ENCODE results near the gene FAM163A.

The FAM163A gene

GRCh38 chr1:179760521-179760920 is 17.4 kb downstream of the FAM163A start:
- Histone ChIP-seq H3K9ac (ENCODE audit: low read length) (no peak overlapping the region), H3K36me3 (ENCODE audit: control insufficient read depth, insufficient read depth, low read length) (no peaks in the 10 kb centered on the region), H3K4me3 (ENCODE audit: low read length) (no peak overlapping the region), H3K4me1 (ENCODE audit: control insufficient read depth, insufficient read depth, low read length) (no peaks in the 10 kb centered on the region), H3K27ac (ENCODE audit: low read depth, low read length) (no peak overlapping the region), H3K27me3 (ENCODE audit: control insufficient read depth, insufficient read depth, low read length) (peaks cover 3% of the 10 kb centered on the region)

DNA sequence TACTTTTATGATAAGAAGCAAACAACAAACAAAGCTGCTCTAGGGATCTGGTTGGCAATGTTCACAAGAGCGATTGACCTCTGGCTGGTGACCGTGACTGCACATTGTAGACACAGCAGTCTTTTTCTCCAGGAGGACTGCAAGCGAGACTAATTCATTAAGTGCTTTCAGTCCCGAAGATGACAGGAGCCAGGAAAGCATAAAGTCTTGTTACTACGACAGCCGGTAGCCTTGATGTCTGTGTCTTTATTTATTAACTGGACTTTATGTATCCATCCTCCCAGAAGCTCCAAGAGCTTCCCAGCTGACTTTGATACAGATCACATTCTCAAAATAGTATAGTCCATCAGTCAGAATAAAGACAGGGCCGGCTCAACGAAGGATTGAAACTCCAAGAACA is 18.2 kb downstream of the FAM163A start:
- Histone ChIP-seq H3K4me3 (ENCODE audit: low read length) (no peak overlapping the region), H3K4me1 (ENCODE audit: control insufficient read depth, insufficient read depth, low read length) (no peaks in the 10 kb centered on the region), H3K9ac (ENCODE audit: low read length) (no peak overlapping the region), H3K27me3 (ENCODE audit: control insufficient read depth, insufficient read depth, low read length) (peaks cover 3% of the 10 kb centered on the region), H3K27ac (ENCODE audit: low read depth, low read length) (no peak overlapping the region), H3K36me3 (ENCODE audit: control insufficient read depth, insufficient read depth, low read length) (no peaks in the 10 kb centered on the region)

GRCh38 chr1:179761846-179762640 is 19.0 kb downstream of the FAM163A start:
- H3K27ac ChIP-seq (ENCODE audit: low read depth, low read length): no peak overlapping the region
- peaks cover 3% of the 10 kb centered on the region for H3K27me3 ChIP-seq (ENCODE audit: control insufficient read depth, insufficient read depth, low read length)
- H3K36me3 ChIP-seq (ENCODE audit: control insufficient read depth, insufficient read depth, low read length): no peaks in the 10 kb centered on the region
- no peaks in the 10 kb centered on the region for H3K4me1 ChIP-seq (ENCODE audit: control insufficient read depth, insufficient read depth, low read length)
- H3K9ac ChIP-seq (ENCODE audit: low read length): no peak overlapping the region
- no peak overlapping the region for H3K4me3 ChIP-seq (ENCODE audit: low read length)

DNA sequence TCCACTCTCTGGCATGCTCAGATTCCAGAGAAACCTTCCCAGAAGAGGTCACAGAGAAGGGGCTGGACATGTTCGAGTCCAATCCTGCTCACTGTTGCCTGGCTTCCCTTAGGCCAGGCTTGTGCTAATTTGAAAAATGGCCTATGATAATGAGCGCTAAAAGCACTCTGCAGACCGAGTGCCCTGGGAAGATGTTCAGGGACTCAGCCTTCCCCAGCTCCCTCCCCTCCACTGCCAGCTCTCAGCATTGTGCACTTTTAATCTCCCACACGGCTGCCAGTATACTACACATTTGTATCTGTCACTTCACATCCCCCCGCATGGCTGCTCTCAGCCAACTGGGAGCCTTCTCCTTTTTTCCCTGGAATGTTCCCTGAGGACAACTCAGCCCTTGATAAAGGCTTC is 24.1 kb downstream of the FAM163A start:
- no peak overlapping the region for H3K4me3 ChIP-seq (ENCODE audit: low read length)
- H3K9ac ChIP-seq (ENCODE audit: low read length): no peak overlapping the region
- no peaks in the 10 kb centered on the region for H3K36me3 ChIP-seq (ENCODE audit: control insufficient read depth, insufficient read depth, low read length)
- no peaks in the 10 kb centered on the region for H3K27me3 ChIP-seq (ENCODE audit: control insufficient read depth, insufficient read depth, low read length)
- no peak overlapping the region for H3K27ac ChIP-seq (ENCODE audit: low read depth, low read length)
- H3K4me1 ChIP-seq (ENCODE audit: control insufficient read depth, insufficient read depth, low read length): no peaks in the 10 kb centered on the region

DNA sequence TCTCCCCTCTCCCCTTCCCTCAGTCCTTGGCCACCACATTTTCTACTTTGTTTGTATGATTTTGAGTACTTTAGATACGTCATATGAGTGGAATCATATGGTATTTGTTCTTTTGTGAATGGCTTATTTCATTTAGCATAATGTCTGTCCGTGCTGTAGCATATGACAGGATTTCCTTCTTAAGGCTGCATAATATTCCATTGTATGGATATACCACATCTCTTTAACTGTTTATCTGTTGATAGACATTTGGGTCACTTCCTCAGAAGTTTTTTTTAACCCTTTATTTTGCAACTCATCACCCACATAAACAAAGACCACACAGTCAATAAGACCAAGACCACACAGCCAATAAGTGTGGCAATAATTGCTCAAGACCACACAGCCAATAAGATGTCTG is 24.9 kb downstream of the FAM163A start:
- no peak overlapping the region for H3K27ac ChIP-seq (ENCODE audit: low read depth, low read length)
- no peaks in the 10 kb centered on the region for H3K4me1 ChIP-seq (ENCODE audit: control insufficient read depth, insufficient read depth, low read length)
- H3K27me3 ChIP-seq (ENCODE audit: control insufficient read depth, insufficient read depth, low read length): no peaks in the 10 kb centered on the region
- no peaks in the 10 kb centered on the region for H3K36me3 ChIP-seq (ENCODE audit: control insufficient read depth, insufficient read depth, low read length)
- H3K4me3 ChIP-seq (ENCODE audit: low read length): no peak overlapping the region
- H3K9ac ChIP-seq (ENCODE audit: low read length): no peak overlapping the region

DNA sequence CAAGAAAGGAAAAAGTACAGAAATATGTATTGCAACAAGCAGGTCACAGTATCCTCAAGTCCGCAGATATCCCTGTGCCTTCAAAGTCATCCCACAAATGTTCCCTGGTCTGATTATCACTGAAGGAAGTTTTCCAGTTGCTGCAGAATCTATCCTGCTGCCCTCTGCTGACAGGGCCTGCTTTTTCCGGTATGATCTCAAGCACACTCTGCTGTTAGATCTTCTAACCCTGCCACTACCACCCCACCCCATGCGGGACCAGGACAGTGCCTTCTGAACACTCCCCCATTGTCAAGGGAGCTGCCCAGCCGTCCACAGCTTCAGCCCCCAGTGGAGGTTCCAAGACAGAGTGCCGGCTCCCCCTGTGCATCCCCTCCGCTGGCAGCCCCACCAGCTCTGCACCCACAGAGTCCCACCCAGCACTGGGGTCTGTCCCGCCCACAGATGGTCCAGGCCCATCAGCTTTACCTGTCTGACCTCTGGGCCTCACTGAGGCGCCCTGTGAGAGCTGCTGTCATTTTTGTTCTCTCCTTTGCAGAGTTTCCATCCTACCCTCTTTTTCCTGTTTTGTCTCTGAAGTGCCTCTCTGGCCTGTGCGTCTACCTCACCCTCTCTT is 27.9 kb downstream of the FAM163A start:
- no peak overlapping the region for H3K4me3 ChIP-seq (ENCODE audit: low read length)
- H3K27me3 ChIP-seq (ENCODE audit: control insufficient read depth, insufficient read depth, low read length): no peaks in the 10 kb centered on the region
- H3K9ac ChIP-seq (ENCODE audit: low read length): no peak overlapping the region
- H3K27ac ChIP-seq (ENCODE audit: low read depth, low read length): no peak overlapping the region
- H3K36me3 ChIP-seq (ENCODE audit: control insufficient read depth, insufficient read depth, low read length): no peaks in the 10 kb centered on the region
- H3K4me1 ChIP-seq (ENCODE audit: control insufficient read depth, insufficient read depth, low read length): no peaks in the 10 kb centered on the region

- Histone ChIP-seq H3K4me3 (ENCODE audit: low read length) (no peak overlapping the region), H3K36me3 (ENCODE audit: control insufficient read depth, insufficient read depth, low read length) (no peaks in the 10 kb centered on the region), H3K27me3 (ENCODE audit: control insufficient read depth, insufficient read depth, low read length) (no peaks in the 10 kb centered on the region), H3K4me1 (ENCODE audit: control insufficient read depth, insufficient read depth, low read length) (no peaks in the 10 kb centered on the region), H3K27ac (ENCODE audit: low read depth, low read length) (no peak overlapping the region), H3K9ac (ENCODE audit: low read length) (no peak overlapping the region)
Observed at GRCh38 chr1:179773264-179773663, 30.2 kb downstream of the FAM163A start.

- Histone ChIP-seq H3K4me3 (ENCODE audit: low read length) (no peak overlapping the region), H3K9ac (ENCODE audit: low read length) (no peak overlapping the region), H3K4me1 (ENCODE audit: control insufficient read depth, insufficient read depth, low read length) (no peaks in the 10 kb centered on the region), H3K27me3 (ENCODE audit: control insufficient read depth, insufficient read depth, low read length) (no peaks in the 10 kb centered on the region), H3K36me3 (ENCODE audit: control insufficient read depth, insufficient read depth, low read length) (no peaks in the 10 kb centered on the region), H3K27ac (ENCODE audit: low read depth, low read length) (no peak overlapping the region)
Observed at GRCh38 chr1:179774000-179774399, 30.9 kb downstream of the FAM163A start.

- Histone ChIP-seq H3K4me3 (ENCODE audit: low read length) (no peak overlapping the region), H3K27ac (ENCODE audit: low read depth, low read length) (no peak overlapping the region), H3K4me1 (ENCODE audit: control insufficient read depth, insufficient read depth, low read length) (no peaks in the 10 kb centered on the region), H3K9ac (ENCODE audit: low read length) (no peak overlapping the region), H3K27me3 (ENCODE audit: control insufficient read depth, insufficient read depth, low read length) (no peaks in the 10 kb centered on the region), H3K36me3 (ENCODE audit: control insufficient read depth, insufficient read depth, low read length) (no peaks in the 10 kb centered on the region)
Observed at GRCh38 chr1:179774566-179774965, 31.5 kb downstream of the FAM163A start.

GRCh38 chr1:179775009-179775408 is 31.9 kb downstream of the FAM163A start:
- no peak overlapping the region for H3K4me3 ChIP-seq (ENCODE audit: low read length)
- no peaks in the 10 kb centered on the region for H3K36me3 ChIP-seq (ENCODE audit: control insufficient read depth, insufficient read depth, low read length)

GRCh38 chr1:179776831-179777230 is 33.7 kb downstream of the FAM163A start:
- H3K27me3 ChIP-seq (ENCODE audit: control insufficient read depth, insufficient read depth, low read length): no peaks in the 10 kb centered on the region
- no peak overlapping the region for H3K4me3 ChIP-seq (ENCODE audit: low read length)
- no peaks in the 10 kb centered on the region for H3K36me3 ChIP-seq (ENCODE audit: control insufficient read depth, insufficient read depth, low read length)
- no peak overlapping the region for H3K9ac ChIP-seq (ENCODE audit: low read length)
- no peak overlapping the region for H3K27ac ChIP-seq (ENCODE audit: low read depth, low read length)
- H3K4me1 ChIP-seq (ENCODE audit: control insufficient read depth, insufficient read depth, low read length): no peaks in the 10 kb centered on the region

More at GRCh38 chr1:179775009-179775408, 31.9 kb downstream of the FAM163A start:
- Histone ChIP-seq H3K4me1 (ENCODE audit: control insufficient read depth, insufficient read depth, low read length) (no peaks in the 10 kb centered on the region), H3K27me3 (ENCODE audit: control insufficient read depth, insufficient read depth, low read length) (no peaks in the 10 kb centered on the region), H3K9ac (ENCODE audit: low read length) (no peak overlapping the region), H3K27ac (ENCODE audit: low read depth, low read length) (no peak overlapping the region)

GRCh38 chr1:179777731-179778130 is 34.6 kb downstream of the FAM163A start:
- Histone ChIP-seq H3K4me1 (ENCODE audit: control insufficient read depth, insufficient read depth, low read length) (no peaks in the 10 kb centered on the region), H3K36me3 (ENCODE audit: control insufficient read depth, insufficient read depth, low read length) (no peaks in the 10 kb centered on the region), H3K4me3 (ENCODE audit: low read length) (no peak overlapping the region), H3K9ac (ENCODE audit: low read length) (no peak overlapping the region), H3K27ac (ENCODE audit: low read depth, low read length) (no peak overlapping the region), H3K27me3 (ENCODE audit: control insufficient read depth, insufficient read depth, low read length) (no peaks in the 10 kb centered on the region)
